RWPE2 (cell line): ENCODE results near the gene ZSCAN9.

Source experiments
- ATAC-seq: fragments of 200-7000 bp; cut with Tn5 transposase; 3 replicates; pipeline ENCODE4 v1.9.1; 2021; ENCODE audit warnings: low read depth
- DNase-seq: peaks from one replicate; pipeline ENCODE4 v3.0.0-alpha.2; 2020; ENCODE audit warnings: low spot score
- H3K27ac ChIP-seq: fragments of 450-650 bp; 2 replicates; pipeline ENCODE4 v1.5.1; 2017; ENCODE audit warnings: mild to moderate bottlenecking; ENCODE audit not compliant: poor library complexity, severe bottlenecking
- H3K27me3 ChIP-seq: fragments of 250-450 bp; sonication (Bioruptor Pico); 2 replicates; pipeline ENCODE4 v1.5.1; 2021; ENCODE audit warnings: mild to moderate bottlenecking, moderate library complexity; ENCODE audit not compliant: insufficient read depth, poor library complexity, severe bottlenecking
- H3K36me3 ChIP-seq: fragments of 250-450 bp; sonication (Bioruptor Pico); 2 replicates; pipeline ENCODE4 v1.5.1; 2020; ENCODE audit warnings: low read depth, mild to moderate bottlenecking, moderate library complexity
- H3K4me1 ChIP-seq: fragments of 250-450 bp; sonication (Bioruptor Pico); 2 replicates; pipeline ENCODE4 v1.5.1; 2021; ENCODE audit warnings: mild to moderate bottlenecking, moderate library complexity; ENCODE audit not compliant: insufficient read depth, poor library complexity, severe bottlenecking
- H3K4me3 ChIP-seq: fragments of 250-450 bp; sonication (Bioruptor Pico); 2 replicates; pipeline ENCODE4 v1.5.1; 2021; ENCODE audit warnings: mild to moderate bottlenecking, moderate library complexity; ENCODE audit not compliant: severe bottlenecking
- H3K9me3 ChIP-seq: fragments of 250-450 bp; sonication (Bioruptor Pico); 2 replicates; pipeline ENCODE4 v1.5.1; 2021; ENCODE audit warnings: mild to moderate bottlenecking, moderate library complexity; ENCODE audit not compliant: severe bottlenecking
- TF ChIP-seq, protein P1 (sequence below): fragments of 450-650 bp; IDR thresholded peaks from one replicate; pipeline ENCODE4 v1.5.1; 2017; ENCODE audit warnings: mild to moderate bottlenecking, moderate library complexity; ENCODE audit not compliant: poor library complexity, severe bottlenecking

Gene ZSCAN9

DNA sequence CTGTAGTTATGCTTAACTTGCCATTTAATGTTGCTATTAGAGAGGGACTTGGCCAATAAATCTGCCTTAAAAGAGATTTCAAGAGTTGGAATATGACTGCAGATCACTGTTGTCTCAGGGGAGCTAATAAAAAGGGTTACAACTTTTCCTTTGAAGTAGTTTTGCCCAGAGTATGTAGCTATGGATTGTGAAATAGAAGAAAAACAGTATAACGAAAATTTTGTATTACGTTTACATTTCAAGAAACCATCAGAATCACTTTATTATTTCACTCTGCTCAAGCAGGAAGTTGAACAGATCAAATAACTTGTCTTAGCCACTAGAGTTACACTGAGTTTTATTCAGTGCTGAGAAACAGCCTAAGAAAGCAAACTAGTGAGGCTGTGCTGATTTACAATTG, 38.8 kb downstream of the ZSCAN9 start:
- Histone ChIP-seq H3K27ac (no peak overlapping the region), H3K9me3 (no peaks in the 10 kb centered on the region), H3K27me3 (no peaks in the 10 kb centered on the region), H3K4me1 (peaks cover 15% of the 10 kb centered on the region), H3K36me3 (no peaks in the 10 kb centered on the region), H3K4me3 (no peak overlapping the region)
- ATAC-seq (no peak), DNase-seq (no peak)
- TF ChIP-seq, protein P1, sequence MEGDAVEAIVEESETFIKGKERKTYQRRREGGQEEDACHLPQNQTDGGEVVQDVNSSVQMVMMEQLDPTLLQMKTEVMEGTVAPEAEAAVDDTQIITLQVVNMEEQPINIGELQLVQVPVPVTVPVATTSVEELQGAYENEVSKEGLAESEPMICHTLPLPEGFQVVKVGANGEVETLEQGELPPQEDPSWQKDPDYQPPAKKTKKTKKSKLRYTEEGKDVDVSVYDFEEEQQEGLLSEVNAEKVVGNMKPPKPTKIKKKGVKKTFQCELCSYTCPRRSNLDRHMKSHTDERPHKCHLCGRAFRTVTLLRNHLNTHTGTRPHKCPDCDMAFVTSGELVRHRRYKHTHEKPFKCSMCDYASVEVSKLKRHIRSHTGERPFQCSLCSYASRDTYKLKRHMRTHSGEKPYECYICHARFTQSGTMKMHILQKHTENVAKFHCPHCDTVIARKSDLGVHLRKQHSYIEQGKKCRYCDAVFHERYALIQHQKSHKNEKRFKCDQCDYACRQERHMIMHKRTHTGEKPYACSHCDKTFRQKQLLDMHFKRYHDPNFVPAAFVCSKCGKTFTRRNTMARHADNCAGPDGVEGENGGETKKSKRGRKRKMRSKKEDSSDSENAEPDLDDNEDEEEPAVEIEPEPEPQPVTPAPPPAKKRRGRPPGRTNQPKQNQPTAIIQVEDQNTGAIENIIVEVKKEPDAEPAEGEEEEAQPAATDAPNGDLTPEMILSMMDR: no peak

DNA sequence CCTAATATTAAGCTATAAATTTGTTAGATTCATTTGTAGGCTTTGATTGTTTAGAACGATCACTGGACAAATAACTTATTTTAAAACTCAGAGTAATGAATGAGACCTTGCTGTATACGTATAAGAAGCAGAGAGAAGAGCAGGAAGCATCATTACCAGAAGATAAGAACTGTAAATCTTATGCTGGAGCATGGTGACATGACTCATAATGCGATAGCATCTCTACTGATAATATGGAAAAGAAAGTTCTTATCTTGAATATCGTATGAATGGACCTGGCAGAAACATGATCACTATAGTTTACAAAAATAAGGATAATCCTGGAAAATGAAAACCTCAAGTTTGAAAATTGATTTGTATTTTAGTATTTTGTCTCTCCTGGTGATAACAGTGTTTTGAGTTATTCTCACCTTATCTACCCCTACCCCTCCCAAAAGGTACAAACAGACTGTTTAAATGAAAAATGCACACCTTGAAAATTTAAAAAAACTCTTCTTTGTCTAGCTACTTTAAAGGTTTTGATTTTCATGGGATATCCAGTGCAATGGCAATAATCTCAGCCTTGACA, 39.8 kb downstream of the ZSCAN9 start:
- H3K36me3 ChIP-seq: 0 out of 2 replicates have a peak, but pooled peaks cover 8% of the 10 kb centered on the region
- TF ChIP-seq, protein P1: no peak
- H3K27ac ChIP-seq: no peak overlapping the region
- no peak for ATAC-seq
- no peak for DNase-seq
- no peaks in the 10 kb centered on the region for H3K27me3 ChIP-seq
- no peak overlapping the region for H3K4me3 ChIP-seq
- H3K9me3 ChIP-seq: no peaks in the 10 kb centered on the region
- H3K4me1 ChIP-seq: peaks cover 23% of the 10 kb centered on the region

DNA sequence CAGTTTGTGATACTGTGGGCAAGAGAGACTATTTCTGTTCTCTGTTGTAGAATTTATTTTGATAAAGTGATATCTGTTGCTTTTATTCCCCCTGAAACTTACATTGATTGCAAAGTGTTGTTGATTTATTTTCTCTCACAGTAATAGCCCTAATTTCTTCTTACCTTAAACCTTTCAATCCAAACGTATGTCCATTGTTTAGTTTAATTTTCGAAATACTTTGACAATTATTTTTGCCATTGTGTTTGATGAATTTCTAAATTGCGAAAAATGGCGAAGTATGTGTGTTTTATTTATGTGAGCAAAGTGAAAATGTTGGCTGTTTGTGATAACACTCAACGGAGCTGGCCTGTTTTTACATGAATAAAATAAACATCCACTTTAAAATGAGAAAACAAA, 41.5 kb downstream of the ZSCAN9 start:
- Histone ChIP-seq H3K27me3 (no peaks in the 10 kb centered on the region), H3K4me3 (peak overlapping the region; percentile 97), H3K36me3 (peaks cover 13% of the 10 kb centered on the region; the same call in 1 of the 2 replicates), H3K4me1 (peaks cover 23% of the 10 kb centered on the region), H3K27ac (peak overlapping the region; percentile 58), H3K9me3 (no peaks in the 10 kb centered on the region)
- DNase-seq (no peak), ATAC-seq (no peak)
- TF ChIP-seq, protein P1: no peak

DNA sequence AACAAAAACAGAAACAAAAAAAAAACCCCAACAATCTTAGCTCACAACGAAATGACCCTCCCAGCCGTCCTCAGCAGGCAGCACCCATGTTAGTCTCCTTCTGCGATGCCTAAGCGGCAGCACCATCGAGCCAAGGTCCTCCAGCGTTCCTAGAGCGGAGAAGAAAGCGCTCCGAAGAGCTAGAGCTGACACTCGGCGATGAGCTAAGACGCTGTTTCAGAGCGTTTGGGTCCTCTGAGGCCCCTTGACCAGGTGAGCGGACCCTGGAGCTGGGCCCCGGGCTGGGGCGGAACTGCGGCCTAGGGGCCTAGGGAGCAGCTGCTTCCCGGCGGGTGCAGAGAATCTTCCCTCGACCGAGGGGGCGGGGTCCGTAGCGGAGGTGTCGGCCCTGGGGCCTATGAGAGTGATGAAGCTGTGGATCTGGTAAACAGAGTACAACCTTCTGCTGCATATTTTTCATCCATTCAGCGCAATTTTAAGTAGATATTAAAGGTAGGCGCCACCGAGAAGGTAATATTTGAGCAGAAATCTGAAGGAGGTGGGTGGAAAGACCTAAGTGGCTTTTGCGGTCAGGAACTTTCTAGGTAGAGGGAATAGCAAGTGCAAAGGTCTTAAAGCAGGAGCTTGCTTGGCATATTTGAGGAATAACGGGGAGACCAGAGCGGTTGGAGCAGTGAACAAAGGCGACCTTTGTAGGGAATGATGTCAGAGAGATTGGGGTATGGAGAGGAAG, 42.1 kb downstream of the ZSCAN9 start, which contains the start of gene ZSCAN26:
TSS of gene ZSCAN26 (plus strand) at position 182 of the 733 bp plus-strand sequence. CDS start 4,777 bp downstream, outside the sequence.
- Histone ChIP-seq H3K36me3 (peaks cover 13% of the 10 kb centered on the region; the same call in 1 of the 2 replicates), H3K9me3 (no peaks in the 10 kb centered on the region), H3K4me1 (peaks cover 23% of the 10 kb centered on the region), H3K27me3 (no peaks in the 10 kb centered on the region), H3K4me3 (peak within 1 kb of the TSS; percentile 97), H3K27ac (peak within 1 kb of the TSS; percentile 58)
- ATAC-seq: peak; percentile 94
- TF ChIP-seq, protein P1: no peak
- DNase-seq: peak; percentile 72

DNA sequence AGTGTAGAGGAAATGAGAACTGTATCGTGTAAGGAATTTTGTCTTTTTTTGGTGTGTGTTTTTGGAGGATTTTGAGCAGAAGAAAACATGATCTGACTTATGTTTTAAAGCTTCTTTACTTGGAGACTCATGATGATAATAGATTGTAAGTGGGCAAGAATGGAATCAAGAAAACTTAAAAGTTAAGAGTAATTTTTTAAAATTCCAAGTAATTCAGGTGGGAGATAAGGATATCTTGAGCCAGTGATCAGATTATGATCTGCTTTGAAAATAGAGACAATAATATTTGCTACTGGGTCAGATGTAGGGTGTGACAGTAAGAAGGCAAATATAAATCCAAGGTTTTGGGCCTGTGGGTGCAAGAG, 42.6 kb downstream of the ZSCAN9 start:
- Histone ChIP-seq H3K4me1 (peaks cover 23% of the 10 kb centered on the region), H3K9me3 (no peaks in the 10 kb centered on the region), H3K36me3 (peaks cover 13% of the 10 kb centered on the region; the same call in 1 of the 2 replicates), H3K4me3 (peak overlapping the region; percentile 97), H3K27me3 (no peaks in the 10 kb centered on the region), H3K27ac (peak overlapping the region; percentile 58)
- ATAC-seq: no peak
- no peak for DNase-seq
- TF ChIP-seq, protein P1: no peak
